Measurements from ENCODE around the gene CGN.

DNA sequence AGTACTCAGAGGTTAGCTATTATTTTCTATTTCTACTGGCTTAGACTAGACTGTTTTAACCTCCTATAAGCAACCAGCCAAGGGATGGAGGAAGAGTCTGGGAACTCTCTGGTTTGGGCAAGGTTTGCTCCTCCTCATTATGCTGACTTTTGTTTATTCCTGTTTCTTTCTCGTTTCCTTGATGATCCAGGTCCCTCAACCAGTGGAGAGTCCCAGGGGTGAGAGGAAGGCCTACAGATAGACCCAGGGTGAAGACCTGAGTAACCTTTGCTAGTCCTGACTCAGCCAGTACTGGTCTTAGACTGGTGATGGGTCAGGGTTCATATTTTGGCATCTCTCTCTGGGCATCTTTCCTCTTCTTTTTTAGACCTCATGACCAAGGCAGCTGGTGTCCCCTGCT is 34.4 kb downstream of the CGN start:
- TF ChIP-seq POLR2A (IDR thresholded peaks at IDR 0.05; ENCODE audit: low read length) (no peak), GATA1 (IDR thresholded peaks at IDR 0.05; ENCODE audit: low read depth, low read length) (no peak)

Measured in erythroblast (primary cell).